ENCODE measurements around the gene DLG2. TPM values are rescaled to one million over a fixed set of nuclear protein-coding genes. Genes with fewer than 3 reads are reported as not detected.

DLG2 gene
- total and polyA plus RNA-seq, 2 donors (not counting 3 experiments of a cell fraction or from before 2014, with no cell fraction given): 0.15 to 1.1 TPM

DNA sequence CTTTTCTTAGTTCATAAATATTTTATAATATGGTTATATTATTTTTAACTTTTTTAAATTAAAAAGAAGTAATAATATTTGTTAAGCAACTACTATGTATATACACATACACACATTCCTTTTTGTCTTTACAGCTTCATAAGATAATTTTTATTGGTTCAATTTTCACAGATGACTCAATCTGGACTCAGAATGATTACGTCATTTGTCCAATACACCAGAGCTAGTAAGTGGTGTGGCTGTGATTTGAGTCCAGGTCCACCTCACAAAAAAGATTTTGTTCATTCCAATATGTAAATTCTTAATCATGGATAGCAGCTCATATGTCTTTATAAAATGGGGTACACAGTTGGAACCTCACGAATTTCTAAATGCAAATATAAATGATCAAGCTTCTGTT, 1014.5 kb downstream of the DLG2 start:
- BruUV-seq (replicated peaks): no TSS peak
- H3K4me2 ChIP-seq (ENCODE audit: insufficient read depth, low read length): no peak overlapping the region
- intact Hi-C loops (cut with micrococcal nuclease) (no loop called here), dilution Hi-C loops (cut with MboI; ENCODE audit: extremely low pct_ligation_motif_present, low sequenced_read_pairs) (no loop called here)
- CTCF ChIA-PET: no interaction called here
- H3K9me3 ChIP-seq (replicated peaks; ENCODE audit: control insufficient read depth, insufficient read depth, low read length): no peaks in the 10 kb centered on the region
- H3K9me1 ChIP-seq (replicated peaks; ENCODE audit: control insufficient read depth, extremely low read depth, insufficient read depth, low read length): no peaks in the 10 kb centered on the region
- no peak overlapping the region for H3K27ac ChIP-seq (ENCODE audit: insufficient read depth, low read depth, low read length)
- POLR2A ChIA-PET: no interaction called here
- TF ChIP-seq GATA2 (IDR thresholded peaks at IDR 0.05; ENCODE audit: insufficient read depth, insufficient read length, low read depth, low read length) (no peak), EZH2 (IDR thresholded peaks at IDR 0.05; ENCODE audit: borderline replicate concordance, low read depth, low read length, severe bottlenecking) (no peak), JUN (IDR thresholded peaks at IDR 0.05; ENCODE audit: borderline replicate concordance, insufficient read depth, insufficient read length, low read depth) (no peak), FOS (IDR thresholded peaks at IDR 0.05; ENCODE audit: borderline replicate concordance, insufficient read depth, low read length) (no peak), POLR2A (IDR thresholded peaks at IDR 0.05; ENCODE audit: low read depth, low read length) (no peak), POLR2AphosphoS5 (IDR thresholded peaks at IDR 0.05; ENCODE audit: insufficient read depth, low read depth, low read length) (no peak), MYC (IDR thresholded peaks at IDR 0.05; ENCODE audit: low read depth, low read length) (no peak)
- TF ChIP-seq, protein P1, sequence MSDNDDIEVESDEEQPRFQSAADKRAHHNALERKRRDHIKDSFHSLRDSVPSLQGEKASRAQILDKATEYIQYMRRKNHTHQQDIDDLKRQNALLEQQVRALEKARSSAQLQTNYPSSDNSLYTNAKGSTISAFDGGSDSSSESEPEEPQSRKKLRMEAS (IDR thresholded peaks at IDR 0.05; ENCODE audit: insufficient read depth, insufficient read length): no peak
- no peak overlapping the region for H2AFZ ChIP-seq (ENCODE audit: low read depth, low read length)
- H3K27me3 ChIP-seq (ENCODE audit: control insufficient read depth in 2 of 2, insufficient read depth in 2 of 2, low read length in 2 of 2): no peaks in the 10 kb centered on the region
- H4K20me1 ChIP-seq (replicated peaks; ENCODE audit: control insufficient read depth, extremely low read depth, insufficient read depth, low read length): no peaks in the 10 kb centered on the region
- H3K9ac ChIP-seq (replicated peaks; ENCODE audit: extremely low read depth, insufficient read depth, low read length): no peak overlapping the region
- H3K79me2 ChIP-seq (ENCODE audit: control insufficient read depth, insufficient read depth, low read length): no peaks in the 10 kb centered on the region
- no peaks in the 10 kb centered on the region for H3K4me1 ChIP-seq (ENCODE audit: control insufficient read depth, extremely low read depth, insufficient read depth, low read length)
- DNase-seq (ENCODE audit: low read depth, low spot score) (no peak), FAIRE-seq (no peak)
- H3K4me3 ChIP-seq (replicated peaks in 1 of 3; ENCODE audit: insufficient read depth in 1 of 3, low read depth in 1 of 3, low read length in 3 of 3): no peak overlapping the region
- H3K36me3 ChIP-seq (ENCODE audit: control insufficient read depth in 2 of 2, extremely low read depth in 1 of 2, insufficient read depth in 2 of 2, low read length in 2 of 2): no peaks in the 10 kb centered on the region

DNA sequence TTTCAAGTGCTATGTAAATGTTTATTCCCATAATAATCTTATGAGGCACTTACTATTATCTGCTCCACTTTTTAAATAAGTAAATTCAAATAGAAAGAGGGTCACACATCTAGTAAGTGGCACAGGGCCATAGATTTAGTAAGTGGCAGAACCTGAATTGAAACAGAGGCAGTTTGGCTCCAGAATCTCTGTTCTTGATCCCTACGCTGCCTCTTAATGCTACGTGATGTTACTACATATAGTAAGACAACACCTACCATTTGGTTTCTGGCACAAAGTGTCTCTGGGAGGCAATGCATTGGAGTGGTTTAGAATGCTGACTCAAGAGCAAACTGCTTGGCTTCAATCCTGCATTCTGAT, 1018.3 kb downstream of the DLG2 start:
- DNase-seq (ENCODE audit: low read depth, low spot score) (no peak), FAIRE-seq (no peak)
- BruUV-seq (replicated peaks): no TSS peak
- Histone ChIP-seq H3K27ac (ENCODE audit: insufficient read depth, low read depth, low read length) (no peak overlapping the region), H3K4me2 (ENCODE audit: insufficient read depth, low read length) (no peak overlapping the region), H4K20me1 (replicated peaks; ENCODE audit: control insufficient read depth, extremely low read depth, insufficient read depth, low read length) (no peaks in the 10 kb centered on the region), H3K27me3 (ENCODE audit: control insufficient read depth in 2 of 2, insufficient read depth in 2 of 2, low read length in 2 of 2) (no peaks in the 10 kb centered on the region), H3K4me3 (replicated peaks in 1 of 3; ENCODE audit: insufficient read depth in 1 of 3, low read depth in 1 of 3, low read length in 3 of 3) (no peak overlapping the region), H3K4me1 (ENCODE audit: control insufficient read depth, extremely low read depth, insufficient read depth, low read length) (no peaks in the 10 kb centered on the region), H3K79me2 (ENCODE audit: control insufficient read depth, insufficient read depth, low read length) (no peaks in the 10 kb centered on the region), H3K9ac (replicated peaks; ENCODE audit: extremely low read depth, insufficient read depth, low read length) (no peak overlapping the region), H3K36me3 (ENCODE audit: control insufficient read depth in 2 of 2, extremely low read depth in 1 of 2, insufficient read depth in 2 of 2, low read length in 2 of 2) (no peaks in the 10 kb centered on the region), H3K9me3 (replicated peaks; ENCODE audit: control insufficient read depth, insufficient read depth, low read length) (no peaks in the 10 kb centered on the region), H2AFZ (ENCODE audit: low read depth, low read length) (no peak overlapping the region), H3K9me1 (replicated peaks; ENCODE audit: control insufficient read depth, extremely low read depth, insufficient read depth, low read length) (no peaks in the 10 kb centered on the region)
- POLR2A ChIA-PET: no interaction called here
- no peak for TF ChIP-seq JUN (IDR thresholded peaks at IDR 0.05; ENCODE audit: borderline replicate concordance, insufficient read depth, insufficient read length, low read depth)
- TF ChIP-seq, protein P2, sequence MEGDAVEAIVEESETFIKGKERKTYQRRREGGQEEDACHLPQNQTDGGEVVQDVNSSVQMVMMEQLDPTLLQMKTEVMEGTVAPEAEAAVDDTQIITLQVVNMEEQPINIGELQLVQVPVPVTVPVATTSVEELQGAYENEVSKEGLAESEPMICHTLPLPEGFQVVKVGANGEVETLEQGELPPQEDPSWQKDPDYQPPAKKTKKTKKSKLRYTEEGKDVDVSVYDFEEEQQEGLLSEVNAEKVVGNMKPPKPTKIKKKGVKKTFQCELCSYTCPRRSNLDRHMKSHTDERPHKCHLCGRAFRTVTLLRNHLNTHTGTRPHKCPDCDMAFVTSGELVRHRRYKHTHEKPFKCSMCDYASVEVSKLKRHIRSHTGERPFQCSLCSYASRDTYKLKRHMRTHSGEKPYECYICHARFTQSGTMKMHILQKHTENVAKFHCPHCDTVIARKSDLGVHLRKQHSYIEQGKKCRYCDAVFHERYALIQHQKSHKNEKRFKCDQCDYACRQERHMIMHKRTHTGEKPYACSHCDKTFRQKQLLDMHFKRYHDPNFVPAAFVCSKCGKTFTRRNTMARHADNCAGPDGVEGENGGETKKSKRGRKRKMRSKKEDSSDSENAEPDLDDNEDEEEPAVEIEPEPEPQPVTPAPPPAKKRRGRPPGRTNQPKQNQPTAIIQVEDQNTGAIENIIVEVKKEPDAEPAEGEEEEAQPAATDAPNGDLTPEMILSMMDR (IDR thresholded peaks at IDR 0.05; ENCODE audit: extremely low read depth in 1 of 2, insufficient read depth in 1 of 2, low read depth in 1 of 2, low read length in 2 of 2): no peak
- no peak for TF ChIP-seq POLR2AphosphoS5 (IDR thresholded peaks at IDR 0.05; ENCODE audit: insufficient read depth, low read depth, low read length)
- TF ChIP-seq FOS (IDR thresholded peaks at IDR 0.05; ENCODE audit: borderline replicate concordance, insufficient read depth, low read length): no peak
- no peak for TF ChIP-seq EZH2 (IDR thresholded peaks at IDR 0.05; ENCODE audit: borderline replicate concordance, low read depth, low read length, severe bottlenecking)
- TF ChIP-seq POLR2A (IDR thresholded peaks at IDR 0.05; ENCODE audit: low read depth, low read length): no peak
- TF ChIP-seq MYC (IDR thresholded peaks at IDR 0.05; ENCODE audit: low read depth, low read length): no peak
- TF ChIP-seq, protein P1 (IDR thresholded peaks at IDR 0.05; ENCODE audit: insufficient read depth, insufficient read length): no peak
- TF ChIP-seq GATA2 (IDR thresholded peaks at IDR 0.05; ENCODE audit: insufficient read depth, insufficient read length, low read depth, low read length): no peak
- dilution Hi-C loops (cut with MboI; ENCODE audit: extremely low pct_ligation_motif_present, low sequenced_read_pairs): no loop called here
- CTCF ChIA-PET: no interaction called here
- intact Hi-C loops (cut with micrococcal nuclease): no loop called here
